B cell (primary cell): Measurements from ENCODE around the gene IER2. TPM values are rescaled to one million over a fixed set of nuclear protein-coding genes. Genes with fewer than 3 reads are reported as not detected.

Source experiments
- ATAC-seq: fragments of 200-7000 bp; cut with Tn5 transposase; one replicate; pipeline ENCODE4 v1.10.0; 2021; ENCODE audit warnings: low read depth, mild to moderate bottlenecking, moderate number of reproducible peaks, moderate library complexity
- CTCF ChIA-PET: fragments of 350-600 bp; sonication (Branson Sonifier 250); formaldehyde crosslinking; loops from one replicate; lab custom pipeline; 2021; ENCODE audit warnings: antibody characterized with exemption, inconsistent platforms; lab: Charles Lee
- POLR2A ChIA-PET: fragments of 350-600 bp; sonication (Branson Sonifier 250); formaldehyde crosslinking; loops from one replicate; lab custom pipeline; 2021; ENCODE audit warnings: antibody characterized with exemption; lab: Charles Lee
- DNase-seq: peaks from one replicate; pipeline ENCODE4 v3.0.0; 2013
- H2AFZ ChIP-seq: 2 replicates; pipeline ENCODE4 v1.6.1; 2012; ENCODE audit warnings: mild to moderate bottlenecking, low read depth, low read length; ENCODE audit not compliant: insufficient read depth, poor library complexity, severe bottlenecking
- H3K27ac ChIP-seq, 2 donors: 1 replicate in 1 of 2; 2 replicates in 1 of 2; pipeline ENCODE4 v1.5.1; 2012 to 2013; ENCODE audit warnings: low read length in 2 of 2, mild to moderate bottlenecking in 2 of 2, moderate library complexity in 1 of 2
- H3K27me3 ChIP-seq, 4 experiments: fragments of 200-600 bp in 1 of 4; sonication (generic) in 1 of 4; replicated peaks in 1 of 4; 1 replicate in 2 of 4; 2 replicates in 2 of 4; pipeline versions ENCODE4 v1.6.1 to v1.7.0; 2013 to 2016; ENCODE audit warnings: low read length in 3 of 4, mild to moderate bottlenecking in 2 of 4, mixed read lengths in 1 of 4, moderate library complexity in 1 of 4; ENCODE audit not compliant: insufficient read depth in 4 of 4, control insufficient read depth in 3 of 4; ENCODE audit errors: control extremely low read depth in 1 of 4
- H3K36me3 ChIP-seq, 2 experiments: replicated peaks in 1 of 2; 1 replicate in 1 of 2; 2 replicates in 1 of 2; pipeline versions ENCODE4 v1.6.1 to v1.7.1; 2013; ENCODE audit warnings: low read length in 1 of 2; ENCODE audit not compliant: insufficient read depth in 2 of 2, control insufficient read depth in 1 of 2; ENCODE audit errors: control extremely low read depth in 1 of 2, extremely low read depth in 1 of 2
- H3K4me1 ChIP-seq, 2 donors: fragments of 200-600 bp in 1 of 2; sonication (generic) in 1 of 2; 1 replicate in 1 of 2; 2 replicates in 1 of 2; pipeline versions ENCODE4 v1.5.1 to v1.6.1; 2013 to 2017; ENCODE audit warnings: low read length in 2 of 2; ENCODE audit not compliant: control insufficient read depth in 2 of 2, insufficient read depth in 2 of 2
- H3K4me2 ChIP-seq: replicated peaks from 2 replicates; pipeline ENCODE3; 2012; ENCODE audit warnings: mild to moderate bottlenecking, low read depth, low read length; ENCODE audit not compliant: poor library complexity, severe bottlenecking
- H3K4me3 ChIP-seq, 5 experiments: fragments of 200-600 bp in 1 of 5; sonication (generic) in 1 of 5; 1 replicate in 3 of 5; 2 replicates in 2 of 5; pipeline versions ENCODE4 v1.5.1 to v1.7.0; 2011 to 2016; ENCODE audit warnings: low read length in 4 of 5, mild to moderate bottlenecking in 4 of 5, low read depth in 2 of 5, control low read depth in 1 of 5, moderate library complexity in 1 of 5; ENCODE audit not compliant: insufficient read depth in 1 of 5; ENCODE audit errors: control extremely low read depth in 1 of 5, extremely low read depth in 1 of 5
- H3K79me2 ChIP-seq: fragments of 200-600 bp; sonication (generic); one replicate; pipeline ENCODE4 v1.6.0; 2016; ENCODE audit warnings: low read length; ENCODE audit not compliant: control insufficient read depth, insufficient read depth
- H3K9ac ChIP-seq: fragments of 200-600 bp; sonication (generic); 2 replicates; pipeline ENCODE4 v1.6.1; 2017; ENCODE audit warnings: mild to moderate bottlenecking, low read length, moderate library complexity
- H3K9me3 ChIP-seq, 3 donors: one replicate each; pipeline versions ENCODE4 v1.6.1 to v1.7.1; 2013; ENCODE audit warnings: low read length in 2 of 3; ENCODE audit not compliant: control insufficient read depth in 2 of 3, insufficient read depth in 1 of 3; ENCODE audit errors: control extremely low read depth in 1 of 3
- H4K20me1 ChIP-seq: 2 replicates; pipeline ENCODE4 v1.6.0; 2012; ENCODE audit warnings: mild to moderate bottlenecking, low read length; ENCODE audit not compliant: insufficient read depth, control insufficient read depth, poor library complexity, severe bottlenecking
- H3K27ac Mint-ChIP-seq: one replicate; pipeline ENCODE4 v1.8.0; 2021; ENCODE audit warnings: mixed read lengths
- H3K27me3 Mint-ChIP-seq: one replicate; pipeline ENCODE4 v1.8.0; 2021; ENCODE audit warnings: mixed read lengths
- H3K4me1 Mint-ChIP-seq: one replicate; pipeline ENCODE4 v1.8.0; 2021; ENCODE audit warnings: mixed read lengths
- H3K4me3 Mint-ChIP-seq: one replicate; pipeline ENCODE4 v1.8.0; 2021; ENCODE audit warnings: mixed read lengths
- H3K9me3 Mint-ChIP-seq: one replicate; pipeline ENCODE4 v1.8.0; 2022; ENCODE audit warnings: mixed read lengths; ENCODE audit not compliant: insufficient read depth
- EZH2 ChIP-seq: IDR thresholded peaks from 2 replicates; pipeline ENCODE4 v1.6.1; 2012; ENCODE audit warnings: borderline replicate concordance, low read depth, mild to moderate bottlenecking, moderate library complexity, low read length; ENCODE audit not compliant: insufficient read depth, poor library complexity, severe bottlenecking
- WGBS: methylation state at CpG from one replicate; pipeline ENCODE4 v1.1.5; 2013; ENCODE audit warnings: missing lambda C conversion rate; ENCODE audit not compliant: insufficient coverage; 5-methylcytosine and 5-hydroxymethylcytosine counted together
- intact Hi-C: fragments of 100-400 bp; cut with micrococcal nuclease; formaldehyde crosslinking; loops from one replicate; pipeline ENCODE4 v1.10.0; 2022
- polyA plus RNA-seq: library from polyadenylated mRNA; depleted of rRNA; stranded (reverse); fragments of >200 nt; gene quantifications from 2 replicates; pipeline ENCODE4 v1.2.3, GENCODE V29; 2012
- total RNA-seq, 2 donors: library from RNA; stranded (reverse); fragments of 120-200 nt in 1 of 2; gene quantifications; 1 replicate in 1 of 2; 2 replicates in 1 of 2; pipeline versions ENCODE4 v1.2.3 to v1.2.4, GENCODE V29; 2013 to 2022
- TF ChIP-seq, protein P1 (sequence below): fragments of 200-600 bp; IDR thresholded peaks from one replicate; pipeline ENCODE4 v1.8.0; 2022; ENCODE audit warnings: antibody characterized with exemption, mild to moderate bottlenecking

IER2 gene
- total and polyA plus RNA-seq, 2 donors (not counting 1 experiment from before 2014, with no cell fraction given) = 189 to 2,152 TPM

DNA sequence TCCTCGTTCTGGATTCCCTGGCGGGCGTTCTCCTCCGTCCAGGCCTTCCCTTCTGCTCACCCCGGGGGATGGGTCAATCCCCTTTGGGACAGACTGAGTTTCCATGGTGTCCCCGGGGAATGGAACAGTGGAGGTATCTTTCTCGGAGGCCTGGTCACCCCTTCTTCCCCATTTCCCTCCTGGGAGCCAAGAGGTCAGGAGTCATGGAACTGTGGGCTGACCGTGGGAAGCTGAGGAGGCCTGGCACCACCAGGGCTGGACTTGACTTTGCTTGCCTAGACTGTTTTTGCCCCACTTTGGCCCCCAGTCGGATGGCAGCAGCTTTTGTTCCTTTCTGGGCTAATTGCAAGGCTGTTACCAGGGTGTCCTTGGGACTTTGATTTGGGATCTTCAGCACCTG is 30.2 kb upstream of the IER2 start:
- no peak overlapping the region for H3K9ac ChIP-seq

DNA sequence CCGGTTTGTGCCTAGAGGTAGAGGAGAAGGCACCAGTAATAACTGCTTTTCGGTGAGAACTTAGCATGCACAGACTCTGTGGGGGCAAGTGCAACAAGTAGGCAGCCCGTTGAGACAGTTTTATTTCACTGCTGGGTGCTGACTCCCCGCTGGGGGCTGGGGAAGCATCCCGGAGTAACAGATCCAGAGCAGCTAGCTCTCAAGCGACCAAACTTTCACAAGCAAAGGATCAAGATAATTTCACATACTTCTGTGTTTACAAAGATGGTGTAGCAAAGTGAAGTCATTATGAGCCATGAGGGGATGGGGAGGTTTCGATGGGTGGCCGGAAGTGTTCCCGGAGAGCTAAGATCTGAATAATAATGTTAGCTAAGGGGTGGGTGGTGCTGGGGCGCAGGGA is 29.4 kb upstream of the IER2 start:
- DNase-seq = no peak
- 91% methylated on average over 8 of the region's 10 CpGs for WGBS
- H4K20me1 ChIP-seq = peaks cover 31% of the 10 kb centered on the region
- no peaks in the 10 kb centered on the region for H3K36me3 ChIP-seq
- H3K27ac ChIP-seq = no peak overlapping the region
- H3K4me1 Mint-ChIP-seq = peaks cover 48% of the 10 kb centered on the region
- POLR2A ChIA-PET = no interaction called here
- no peaks in the 10 kb centered on the region for H3K27me3 Mint-ChIP-seq
- TF ChIP-seq EZH2 = no peak
- TF ChIP-seq, protein P1, sequence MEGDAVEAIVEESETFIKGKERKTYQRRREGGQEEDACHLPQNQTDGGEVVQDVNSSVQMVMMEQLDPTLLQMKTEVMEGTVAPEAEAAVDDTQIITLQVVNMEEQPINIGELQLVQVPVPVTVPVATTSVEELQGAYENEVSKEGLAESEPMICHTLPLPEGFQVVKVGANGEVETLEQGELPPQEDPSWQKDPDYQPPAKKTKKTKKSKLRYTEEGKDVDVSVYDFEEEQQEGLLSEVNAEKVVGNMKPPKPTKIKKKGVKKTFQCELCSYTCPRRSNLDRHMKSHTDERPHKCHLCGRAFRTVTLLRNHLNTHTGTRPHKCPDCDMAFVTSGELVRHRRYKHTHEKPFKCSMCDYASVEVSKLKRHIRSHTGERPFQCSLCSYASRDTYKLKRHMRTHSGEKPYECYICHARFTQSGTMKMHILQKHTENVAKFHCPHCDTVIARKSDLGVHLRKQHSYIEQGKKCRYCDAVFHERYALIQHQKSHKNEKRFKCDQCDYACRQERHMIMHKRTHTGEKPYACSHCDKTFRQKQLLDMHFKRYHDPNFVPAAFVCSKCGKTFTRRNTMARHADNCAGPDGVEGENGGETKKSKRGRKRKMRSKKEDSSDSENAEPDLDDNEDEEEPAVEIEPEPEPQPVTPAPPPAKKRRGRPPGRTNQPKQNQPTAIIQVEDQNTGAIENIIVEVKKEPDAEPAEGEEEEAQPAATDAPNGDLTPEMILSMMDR = no peak
- H3K27ac Mint-ChIP-seq = no peak overlapping the region
- intact Hi-C loops = no loop called here
- no peak overlapping the region for H3K9ac ChIP-seq
- no peak overlapping the region for H3K4me2 ChIP-seq
- H3K4me3 ChIP-seq = no peak overlapping the region
- peaks cover 0 to 4% (median 0%) of the 10 kb centered on the region in 3 donors for H3K9me3 ChIP-seq
- no peak for ATAC-seq
- no peaks in the 10 kb centered on the region for H3K9me3 Mint-ChIP-seq
- H3K79me2 ChIP-seq = peaks cover 72% of the 10 kb centered on the region
- peak overlapping the region; percentile 41 for H3K4me3 Mint-ChIP-seq
- no peak overlapping the region for H2AFZ ChIP-seq
- no peaks in the 10 kb centered on the region for H3K27me3 ChIP-seq
- peaks cover 21 to 40% of the 10 kb centered on the region in 2 donors for H3K4me1 ChIP-seq
- CTCF ChIA-PET = interaction anchor here (0.7 to 1.3 kb wide), 3 partner anchors 12 to 89 kb away, joined by 3 read pairs; no protein-coding TSS in a partner anchor

More for the DNA sequence above, 30.2 kb upstream of the IER2 start:
- TF ChIP-seq, protein P1 = no peak
- no peak for TF ChIP-seq EZH2
- intact Hi-C loops = no loop called here
- Mint-ChIP-seq H3K27ac (peak overlapping the region; percentile 72), H3K27me3 (no peaks in the 10 kb centered on the region), H3K4me1 (peaks cover 54% of the 10 kb centered on the region), H3K4me3 (peak overlapping the region; percentile 80), H3K9me3 (no peaks in the 10 kb centered on the region)
- ATAC-seq (no peak), DNase-seq (no peak)
- no peak overlapping the region for H3K27ac ChIP-seq
- H3K4me1 ChIP-seq = peaks cover 26 to 46% of the 10 kb centered on the region in 2 donors
- peaks cover 0 to 4% (median 0%) of the 10 kb centered on the region in 3 donors for H3K9me3 ChIP-seq
- WGBS = 92% methylated on average over 7 of the region's 9 CpGs
- H2AFZ ChIP-seq = no peak overlapping the region
- H3K27me3 ChIP-seq = no peaks in the 10 kb centered on the region
- H4K20me1 ChIP-seq = peaks cover 38% of the 10 kb centered on the region
- ChIA-PET CTCF (interaction anchor here (0.6 to 1.3 kb wide), 3 partner anchors 13 to 28 kb away, joined by 3 read pairs; no protein-coding TSS in a partner anchor), POLR2A (no interaction called here)
- peaks cover 0 to under 1% of the 10 kb centered on the region in 2 experiments for H3K36me3 ChIP-seq
- peaks cover 76% of the 10 kb centered on the region for H3K79me2 ChIP-seq
- peak overlapping the region; percentile 97 for H3K4me2 ChIP-seq
- H3K4me3 ChIP-seq = no peak overlapping the region
